HepG2 (cell line): ENCODE measurements around the gene PLRG1. TPM values are rescaled to one million over a fixed set of nuclear protein-coding genes. Genes with fewer than 3 reads are reported as not detected.

Source experiments
- AFF4 ChIP-seq: sonication (generic); formaldehyde crosslinking; IDR thresholded peaks from 2 replicates; pipeline ENCODE4 v1.4.0; 2020; ENCODE audit warnings: missing genetic modification reagents
- CERS6 ChIP-seq: sonication (generic); formaldehyde crosslinking; IDR thresholded peaks from 2 replicates; pipeline ENCODE4 v1.5.0; 2020; ENCODE audit warnings: missing genetic modification reagents
- DZIP1 ChIP-seq: sonication (generic); formaldehyde crosslinking; IDR thresholded peaks from 2 replicates; pipeline ENCODE4 v1.5.0; 2020; ENCODE audit warnings: mild to moderate bottlenecking, missing genetic modification reagents
- GRHL1 ChIP-seq: sonication (generic); formaldehyde crosslinking; conservative IDR thresholded peaks from 2 replicates; pipeline ENCODE4 v1.8.0; 2022; ENCODE audit warnings: missing genetic modification reagents
- HOXA5 ChIP-seq: sonication (generic); formaldehyde crosslinking; IDR thresholded peaks from 2 replicates; pipeline ENCODE4 v1.4.0; 2020; ENCODE audit warnings: missing genetic modification reagents
- KMT2A ChIP-seq: sonication (generic); formaldehyde crosslinking; IDR thresholded peaks from 2 replicates; pipeline ENCODE4 v1.4.0; 2020; ENCODE audit warnings: missing genetic modification reagents
- MATR3 ChIP-seq: sonication (generic); formaldehyde crosslinking; IDR thresholded peaks from 2 replicates; pipeline ENCODE4 v1.4.0; 2020; ENCODE audit warnings: missing genetic modification reagents
- MXD4 ChIP-seq: IDR thresholded peaks from 2 replicates; pipeline ENCODE4 v1.6.1; 2016; ENCODE audit warnings: mild to moderate bottlenecking, missing biosample characterization, missing genetic modification reagents
- NKX3-1 ChIP-seq: sonication (generic); formaldehyde crosslinking; IDR thresholded peaks from 2 replicates; pipeline ENCODE4 v1.5.0; 2020; ENCODE audit warnings: missing genetic modification reagents
- RNF2 ChIP-seq: fragments of 450-650 bp; conservative IDR thresholded peaks from 2 replicates; pipeline ENCODE4 v1.6.1; 2016; ENCODE audit warnings: low read depth
- ZBTB44 ChIP-seq: sonication (generic); formaldehyde crosslinking; IDR thresholded peaks from 2 replicates; pipeline ENCODE4 v1.4.0; 2020; ENCODE audit warnings: missing genetic modification reagents
- ZBTB46 ChIP-seq: sonication (generic); formaldehyde crosslinking; IDR thresholded peaks from 2 replicates; pipeline ENCODE4 v1.4.0; 2020; ENCODE audit warnings: mild to moderate bottlenecking, missing genetic modification reagents, borderline replicate concordance
- ZKSCAN5 ChIP-seq: sonication (generic); formaldehyde crosslinking; IDR thresholded peaks from 2 replicates; pipeline ENCODE4 v1.5.1; 2020; ENCODE audit warnings: mild to moderate bottlenecking, missing genetic modification reagents
- ZNF138 ChIP-seq: sonication (generic); formaldehyde crosslinking; IDR thresholded peaks from 2 replicates; pipeline ENCODE4 v1.5.0; 2020; ENCODE audit warnings: mild to moderate bottlenecking, low read depth, missing genetic modification reagents
- ZNF143 ChIP-seq: sonication (generic); formaldehyde crosslinking; IDR thresholded peaks from 2 replicates; pipeline ENCODE4 v1.4.0; 2020; ENCODE audit warnings: missing genetic modification reagents
- ZNF605 ChIP-seq: sonication (generic); formaldehyde crosslinking; IDR thresholded peaks from 2 replicates; pipeline ENCODE4 v1.8.0; 2022; ENCODE audit warnings: mild to moderate bottlenecking, missing genetic modification reagents
- ZNF713 ChIP-seq: sonication (generic); formaldehyde crosslinking; IDR thresholded peaks from 2 replicates; pipeline ENCODE4 v1.4.0; 2020; ENCODE audit warnings: mild to moderate bottlenecking, missing genetic modification reagents
- polyA plus RNA-seq, 8 experiments: library from polyadenylated mRNA; depleted of rRNA in 3 of 8; stranded (reverse) in 7 of 8; unstranded in 1 of 8; fragments of >200 nt; fragmentation: Illumina TruSeq in 4 of 8; extraction: Trizol in 4 of 8; gene quantifications; 2 replicates each; pipeline versions ENCODE4 v1.2.1 to v1.2.3, GENCODE V29; 2011 to 2016; ENCODE audit warnings: low read depth in 4 of 8, missing spikeins in 1 of 8, mixed read lengths in 1 of 8; ENCODE audit not compliant: insufficient read depth in 1 of 8
- total RNA-seq, 5 experiments: library from RNA; depleted of rRNA; stranded (reverse); fragments of >200 nt; fragmentation: Illumina TruSeq; extraction: Trizol; gene quantifications; 2 replicates each; pipeline ENCODE4 v1.2.3, GENCODE V29; 2016; ENCODE audit warnings: low read depth in 1 of 5

The PLRG1 gene
- total and polyA plus RNA-seq, 2 of the 13 experiments (the other 11 are each of a cell fraction or from before 2014, with no cell fraction given): 77.3 to 110 TPM

GRCh38 chr4:154590329-154591006 is 40.3 kb upstream of the PLRG1 start, which contains the start of gene FGA (continued):
- TF ChIP-seq DZIP1 (CRISPR knock-in tag) (no peak), ZNF605 (CRISPR knock-in tag) (peak; percentile 73), AFF4 (no peak; the same call in 1 of the 2 replicates), HOXA5 (no peak), MXD4 (no peak), NKX3-1 (peak; percentile 85; the same call in 1 of the 2 replicates), ZNF713 (CRISPR knock-in tag) (no peak), ZBTB46 (CRISPR knock-in tag) (no peak), CERS6 (CRISPR knock-in tag) (no peak), KMT2A (CRISPR knock-in tag) (peak; percentile 68; the same call in 1 of the 2 replicates), ZBTB44 (CRISPR knock-in tag) (no peak), MATR3 (CRISPR knock-in tag) (no peak), RNF2 (no peak), ZNF138 (CRISPR knock-in tag) (no peak), ZKSCAN5 (CRISPR knock-in tag) (peak; percentile 50; the same call in 1 of the 2 replicates), GRHL1 (CRISPR knock-in tag) (no peak), ZNF143 (no peak)
